Prostate gland (tissue), 2 donors: ENCODE results near the gene NDUFB2. TPM values are rescaled to one million over a fixed set of nuclear protein-coding genes. Genes with fewer than 3 reads are reported as not detected.

Experiments
- DNase-seq: peaks from one replicate; pipeline ENCODE4 v3.0.0-alpha.2; 2019; ENCODE audit warnings: low spot score
- H3K27ac ChIP-seq, 2 donors: fragments of 200-600 bp; sonication (generic); 2 replicates each; pipeline ENCODE4 v1.5.1; 2017 to 2019
- H3K27me3 ChIP-seq: fragments of 200-600 bp; sonication (generic); replicated peaks from 2 replicates; pipeline ENCODE4 v1.5.1; 2019; ENCODE audit not compliant: insufficient read depth
- H3K36me3 ChIP-seq, 2 donors: fragments of 200-600 bp; sonication (generic); 1 replicate in 1 of 2; 2 replicates in 1 of 2; pipeline versions ENCODE4 v1.5.1 to v1.8.1; 2017 to 2019
- H3K4me1 ChIP-seq: fragments of 200-600 bp; sonication (generic); replicated peaks from 2 replicates; pipeline ENCODE4 v1.5.1; 2019
- H3K4me3 ChIP-seq, 2 donors: fragments of 200-600 bp; sonication (generic); 2 replicates each; pipeline ENCODE4 v1.5.1; 2017 to 2019
- H3K9me3 ChIP-seq: fragments of 200-600 bp; sonication (generic); 2 replicates; pipeline ENCODE4 v1.5.1; 2017
- POLR2A ChIP-seq: fragments of 450-650 bp; IDR thresholded peaks from one replicate; pipeline ENCODE4 v1.6.1; 2016; ENCODE audit warnings: antibody characterized with exemption, mild to moderate bottlenecking
- POLR2AphosphoS5 ChIP-seq: sonication (generic); formaldehyde crosslinking; IDR thresholded peaks from one replicate; pipeline ENCODE4 v1.6.1; 2017; ENCODE audit warnings: antibody characterized with exemption
- WGBS: methylation state at CpG from one replicate; pipeline ENCODE4 v1.1.5; 2018; 5-methylcytosine and 5-hydroxymethylcytosine counted together
- intact Hi-C: fragments of 100-400 bp; cut with DNase I; formaldehyde crosslinking; loops from one replicate; pipeline ENCODE4 v1.14.2; 2022
- total RNA-seq, 2 donors: library from RNA; depleted of rRNA; stranded (reverse); fragments of >200 nt; gene quantifications; one replicate each; pipeline ENCODE4 v1.1.0, GENCODE V29; 2016
- TF ChIP-seq, protein P1 (sequence below), 4 experiments: fragments of 200-600 bp in 2 of 4; fragments of 450-650 bp in 2 of 4; sonication (generic) in 2 of 4; IDR thresholded peaks; 1 replicate in 3 of 4; 2 replicates in 1 of 4; pipeline ENCODE4 v1.5.1; 2016 to 2019; ENCODE audit warnings: antibody characterized with exemption in 4 of 4, mild to moderate bottlenecking in 2 of 4, moderate library complexity in 2 of 4

The NDUFB2 gene
- total RNA-seq = 100 to 1,000 TPM; 151 to 333 TPM

DNA sequence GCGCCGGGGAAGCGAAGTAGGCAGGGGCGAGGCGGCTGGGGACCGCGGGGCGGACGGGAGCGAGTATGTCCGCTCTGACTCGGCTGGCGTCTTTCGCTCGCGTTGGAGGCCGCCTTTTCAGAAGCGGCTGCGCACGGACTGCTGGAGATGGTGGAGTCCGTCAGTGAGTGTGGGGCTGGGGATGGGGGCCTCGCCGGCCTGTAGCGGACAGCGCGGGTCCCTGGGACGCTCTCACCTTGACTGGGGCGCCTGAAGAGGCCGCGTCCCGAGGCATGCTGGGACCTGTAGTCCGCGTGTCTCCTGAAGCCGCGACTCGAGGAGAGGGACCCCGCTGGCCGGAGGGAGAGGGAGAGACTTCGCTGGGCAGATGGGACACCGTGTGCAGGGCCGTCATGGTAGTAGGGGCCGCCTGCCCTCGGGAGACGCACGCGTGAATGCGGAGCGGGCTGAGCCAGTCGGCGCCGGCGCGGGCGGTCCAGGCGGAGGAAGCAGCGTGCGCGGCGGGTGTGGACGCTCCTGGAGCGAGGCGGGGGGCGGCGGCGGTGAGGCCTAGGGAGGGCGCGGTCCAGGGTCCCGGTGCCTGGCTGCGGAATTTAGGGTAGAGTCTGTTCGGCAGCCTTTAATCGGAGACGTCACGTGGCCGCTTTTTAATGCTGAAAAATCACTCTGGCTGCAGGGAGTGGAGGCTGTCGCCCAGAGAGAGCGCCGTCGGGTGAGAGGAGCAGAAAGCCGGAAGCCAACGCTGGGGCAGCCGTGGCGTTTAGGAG lies at the start of gene NDUFB2:
TSS of gene NDUFB2 (plus strand) at position 29 of the 767 bp plus-strand sequence. CDS start at position 66, 37 bp downstream.
- peak within 1 kb of the TSS; percentile 93 to 94 for H3K27ac ChIP-seq
- TF ChIP-seq POLR2A (peak; percentile 83), POLR2AphosphoS5 (peak; percentile 59)
- TF ChIP-seq, protein P1, sequence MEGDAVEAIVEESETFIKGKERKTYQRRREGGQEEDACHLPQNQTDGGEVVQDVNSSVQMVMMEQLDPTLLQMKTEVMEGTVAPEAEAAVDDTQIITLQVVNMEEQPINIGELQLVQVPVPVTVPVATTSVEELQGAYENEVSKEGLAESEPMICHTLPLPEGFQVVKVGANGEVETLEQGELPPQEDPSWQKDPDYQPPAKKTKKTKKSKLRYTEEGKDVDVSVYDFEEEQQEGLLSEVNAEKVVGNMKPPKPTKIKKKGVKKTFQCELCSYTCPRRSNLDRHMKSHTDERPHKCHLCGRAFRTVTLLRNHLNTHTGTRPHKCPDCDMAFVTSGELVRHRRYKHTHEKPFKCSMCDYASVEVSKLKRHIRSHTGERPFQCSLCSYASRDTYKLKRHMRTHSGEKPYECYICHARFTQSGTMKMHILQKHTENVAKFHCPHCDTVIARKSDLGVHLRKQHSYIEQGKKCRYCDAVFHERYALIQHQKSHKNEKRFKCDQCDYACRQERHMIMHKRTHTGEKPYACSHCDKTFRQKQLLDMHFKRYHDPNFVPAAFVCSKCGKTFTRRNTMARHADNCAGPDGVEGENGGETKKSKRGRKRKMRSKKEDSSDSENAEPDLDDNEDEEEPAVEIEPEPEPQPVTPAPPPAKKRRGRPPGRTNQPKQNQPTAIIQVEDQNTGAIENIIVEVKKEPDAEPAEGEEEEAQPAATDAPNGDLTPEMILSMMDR (IDR thresholded peaks at IDR 0.05) = peak in 2 of 4 experiments; percentile 4 to 15
- intact Hi-C loops = loop anchor here (10.0 kb wide), 1 partner anchor 228 kb away; the partner anchor contains the start of gene BRAF
- peaks cover 5% of the 10 kb centered on the region for H3K4me1 ChIP-seq
- H3K36me3 ChIP-seq = no peaks in the 10 kb centered on the region
- no peaks in the 10 kb centered on the region for H3K27me3 ChIP-seq
- DNase-seq = peak; percentile 75
- WGBS = under 1% methylated on average over 57 of the region's 82 CpGs
- no peaks in the 10 kb centered on the region for H3K9me3 ChIP-seq
- peak within 1 kb of the TSS; percentile 69 to 79 for H3K4me3 ChIP-seq

DNA sequence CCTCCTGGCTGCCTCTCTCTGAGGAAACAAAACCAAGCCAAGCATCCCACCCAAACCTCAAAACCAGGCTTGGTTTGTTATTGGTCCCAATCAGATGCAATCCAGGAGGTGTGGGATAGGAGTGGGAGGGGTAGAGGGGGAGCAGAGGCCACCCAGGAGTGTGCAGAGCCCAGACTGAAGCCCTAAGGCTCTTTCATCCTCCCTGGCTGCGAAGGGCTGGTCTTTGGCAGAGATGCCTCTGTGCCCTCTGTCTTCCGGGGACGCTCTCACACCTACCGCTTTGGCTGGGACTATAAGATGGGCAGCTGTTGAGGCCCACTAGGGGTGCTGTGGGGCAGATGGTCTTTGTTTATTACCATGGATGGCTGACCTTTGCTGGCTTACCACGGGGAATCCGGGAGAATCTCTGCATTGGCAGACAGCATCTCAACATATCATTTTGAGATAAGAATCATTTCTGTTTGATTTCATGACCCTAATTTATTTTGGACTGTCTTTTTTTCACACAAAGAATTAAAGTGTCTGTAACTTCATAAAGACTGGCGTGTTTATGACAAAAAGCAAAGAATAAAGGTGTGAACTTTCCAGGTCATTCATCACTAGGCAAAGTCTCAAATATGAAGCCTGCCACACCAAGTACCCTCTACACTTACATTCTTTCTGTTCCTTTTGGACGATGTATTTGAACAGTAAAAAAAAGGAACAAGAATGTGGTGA lies 49.4 kb upstream of the NDUFB2 start:
- intact Hi-C loops = no loop called here
- Histone ChIP-seq H3K27ac (no peak overlapping the region), H3K36me3 (no peaks in the 10 kb centered on the region), H3K27me3 (no peaks in the 10 kb centered on the region), H3K9me3 (no peaks in the 10 kb centered on the region), H3K4me1 (no peaks in the 10 kb centered on the region), H3K4me3 (no peak overlapping the region)
- DNase-seq = no peak
- TF ChIP-seq POLR2AphosphoS5 (no peak), POLR2A (no peak)
- TF ChIP-seq, protein P1 (IDR thresholded peaks at IDR 0.05) = peak in 2 of 4 experiments; percentile 24 to 36
- WGBS = 15% methylated on average over 8 of the region's 8 CpGs

DNA sequence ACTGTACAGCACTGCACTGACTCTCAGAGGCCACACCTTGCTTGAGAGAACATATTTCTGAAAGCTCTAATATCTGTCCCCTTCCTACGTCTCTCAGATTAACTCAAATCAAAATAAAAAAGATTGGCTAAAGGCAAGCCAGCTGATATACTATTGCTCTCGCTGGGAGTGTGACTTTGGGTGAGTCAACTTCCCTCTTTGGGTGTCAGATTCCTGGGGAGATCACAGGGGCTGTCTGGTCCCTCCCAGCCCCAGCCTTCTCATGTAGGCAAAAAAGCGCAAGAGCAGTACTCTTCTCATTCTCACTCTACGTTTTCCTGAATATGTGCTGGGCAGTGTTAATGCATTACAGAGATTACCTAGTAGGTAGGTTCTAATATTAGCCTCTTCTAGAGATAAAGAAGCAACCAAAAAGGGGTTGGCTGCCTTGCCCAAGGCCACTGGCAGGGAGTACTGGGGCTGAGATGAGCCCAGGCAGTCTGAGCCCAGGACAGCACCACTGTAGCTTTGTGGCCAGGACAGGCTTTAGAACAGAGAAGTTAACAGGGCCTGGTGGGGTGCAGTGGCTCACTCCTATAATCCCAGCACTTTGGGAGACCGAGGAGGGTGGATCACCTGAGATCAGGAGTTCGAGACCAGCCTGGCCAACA lies 46.8 kb upstream of the NDUFB2 start:
- no peaks in the 10 kb centered on the region for H3K36me3 ChIP-seq
- TF ChIP-seq POLR2A (no peak), POLR2AphosphoS5 (no peak)
- TF ChIP-seq, protein P1 (IDR thresholded peaks at IDR 0.05) = no peak
- H3K27me3 ChIP-seq = no peaks in the 10 kb centered on the region
- no peaks in the 10 kb centered on the region for H3K9me3 ChIP-seq
- H3K4me1 ChIP-seq = no peaks in the 10 kb centered on the region
- intact Hi-C loops = loop anchor here (10.0 kb wide), 1 partner anchor 475 kb away; the partner anchor contains the start of gene KDM7A
- no peak overlapping the region for H3K27ac ChIP-seq
- WGBS = 88% methylated on average over 6 of the region's 6 CpGs
- no peak overlapping the region for H3K4me3 ChIP-seq
- DNase-seq = no peak

DNA sequence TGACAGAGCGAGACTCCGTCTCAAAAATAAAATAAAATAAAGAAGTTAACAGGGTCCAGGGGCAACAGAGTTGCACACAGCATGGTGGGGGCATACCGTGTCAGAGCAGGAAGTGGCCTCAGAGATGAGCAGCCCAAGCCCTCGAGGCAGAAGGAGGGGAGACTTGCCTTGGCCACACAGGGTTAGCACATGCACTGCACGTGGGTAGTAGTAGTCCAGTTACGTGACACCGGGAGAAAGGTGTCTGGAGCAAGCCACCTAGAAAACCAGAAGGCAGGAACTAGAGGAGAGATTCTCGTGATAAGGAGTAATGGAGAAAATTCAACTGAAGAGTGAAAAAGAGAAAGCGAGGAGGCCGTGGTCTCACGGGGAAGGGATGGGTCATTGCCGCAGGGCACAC lies 46.1 kb upstream of the NDUFB2 start:
- intact Hi-C loops = loop anchor here (10.0 kb wide), 1 partner anchor 476 kb away; the partner anchor contains the start of gene KDM7A
- no peaks in the 10 kb centered on the region for H3K9me3 ChIP-seq
- H3K4me3 ChIP-seq = no peak overlapping the region
- TF ChIP-seq, protein P1 (IDR thresholded peaks at IDR 0.05) = no peak
- TF ChIP-seq POLR2A (no peak), POLR2AphosphoS5 (no peak)
- DNase-seq = no peak
- H3K27ac ChIP-seq = no peak overlapping the region
- WGBS = 86% methylated on average over 12 of the region's 12 CpGs
- no peaks in the 10 kb centered on the region for H3K36me3 ChIP-seq
- no peaks in the 10 kb centered on the region for H3K4me1 ChIP-seq
- no peaks in the 10 kb centered on the region for H3K27me3 ChIP-seq
